ENCODE measurements around the gene TRNT1. TPM values are rescaled to one million over a fixed set of nuclear protein-coding genes. Genes with fewer than 3 reads are reported as not detected.

Gene TRNT1
- total RNA-seq, 1 donor from 2014 or later = 16.4 TPM

GRCh38 chr3:3160826-3161225 is 34.1 kb downstream of the TRNT1 start:
- intact Hi-C loops (cut with DNase I) = no loop called here
- no peaks in the 10 kb centered on the region for H3K9me3 ChIP-seq
- H3K27ac ChIP-seq = peak overlapping the region; percentile 42 to 46
- H3K4me3 ChIP-seq = no peak overlapping the region
- peaks cover 0 to 4% of the 10 kb centered on the region in 2 donors for H3K4me1 ChIP-seq
- H3K36me3 ChIP-seq = peaks cover 34 to 56% of the 10 kb centered on the region in 2 donors
- TF ChIP-seq CTCF (IDR thresholded peaks at IDR 0.05) = no peak
- no peak for DNase-seq (ENCODE audit: low spot score in 2 of 2)
- H3K27me3 ChIP-seq = no peaks in the 10 kb centered on the region

DNA sequence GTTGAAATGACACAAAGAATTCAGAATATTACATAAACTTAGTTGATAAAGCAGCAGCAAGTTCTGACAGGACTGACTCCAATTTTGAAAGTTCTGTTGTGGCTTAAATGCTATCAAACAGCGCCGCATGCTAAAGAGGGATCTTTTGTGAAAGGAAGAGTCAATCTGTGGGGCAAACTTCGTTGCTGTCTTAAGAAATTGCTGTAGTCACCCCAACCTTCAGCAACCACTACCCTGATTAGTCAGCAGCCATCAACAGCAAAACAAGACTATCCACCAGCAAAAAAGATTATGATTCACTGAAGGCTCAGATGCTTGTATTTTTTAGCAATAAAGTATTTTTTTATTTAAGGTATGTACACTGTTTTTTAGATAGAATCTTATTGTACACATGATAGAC is 38.5 kb downstream of the TRNT1 start:
- Histone ChIP-seq H3K27ac (no peak overlapping the region), H3K9me3 (no peaks in the 10 kb centered on the region), H3K27me3 (no peaks in the 10 kb centered on the region), H3K36me3 (peaks cover 47 to 77% of the 10 kb centered on the region in 2 donors), H3K4me1 (peaks cover 0 to 4% of the 10 kb centered on the region in 2 donors), H3K4me3 (no peak overlapping the region)
- DNase-seq (ENCODE audit: low spot score in 2 of 2) = no peak
- intact Hi-C loops (cut with DNase I) = no loop called here
- no peak for TF ChIP-seq CTCF (IDR thresholded peaks at IDR 0.05)

DNA sequence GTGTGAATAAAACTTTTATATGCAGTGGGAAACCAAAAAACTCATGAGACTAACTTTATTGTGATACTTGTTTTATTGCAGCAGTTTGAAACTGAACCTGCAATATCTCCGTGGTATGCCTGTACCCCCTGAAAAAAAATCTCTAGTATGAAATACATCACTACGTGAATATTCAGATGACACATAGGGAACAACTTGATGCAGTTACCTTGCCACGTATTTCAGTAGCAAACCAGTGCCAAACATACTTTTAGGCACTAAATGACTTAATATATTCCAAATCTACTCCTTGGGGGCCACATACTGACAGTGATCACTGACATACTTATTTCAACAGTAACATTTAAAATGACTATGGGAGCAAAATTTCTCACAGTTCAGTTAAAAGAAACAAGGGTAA is 38.9 kb downstream of the TRNT1 start:
- H3K4me1 ChIP-seq = no peaks in the 10 kb centered on the region
- no peak for DNase-seq (ENCODE audit: low spot score in 2 of 2)
- no peak for TF ChIP-seq CTCF (IDR thresholded peaks at IDR 0.05)
- peaks cover 50 to 81% of the 10 kb centered on the region in 2 donors for H3K36me3 ChIP-seq
- H3K27me3 ChIP-seq = no peaks in the 10 kb centered on the region
- no peak overlapping the region for H3K27ac ChIP-seq
- intact Hi-C loops (cut with DNase I) = no loop called here
- no peaks in the 10 kb centered on the region for H3K9me3 ChIP-seq
- H3K4me3 ChIP-seq = no peak overlapping the region

DNA sequence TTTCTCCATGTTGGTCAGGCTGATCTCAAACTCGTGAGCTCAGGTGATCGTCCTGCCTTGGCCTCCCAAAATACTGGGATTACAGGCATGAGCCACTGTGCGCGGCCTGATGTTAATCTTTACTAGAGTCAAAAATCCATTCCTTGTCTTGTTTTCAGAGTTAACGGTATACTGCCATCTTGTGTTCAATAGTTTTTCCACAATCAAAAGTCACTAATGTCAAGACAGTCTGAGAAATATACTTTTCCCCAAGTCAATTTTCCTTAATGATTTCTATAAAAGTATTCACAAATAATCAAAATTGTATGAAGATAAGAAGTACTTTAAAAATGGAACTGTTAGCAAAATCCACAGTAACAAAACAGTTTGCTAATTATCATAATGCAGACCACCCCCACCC is 44.3 kb downstream of the TRNT1 start:
- no peak for DNase-seq (ENCODE audit: low spot score in 2 of 2)
- Histone ChIP-seq H3K9me3 (no peaks in the 10 kb centered on the region), H3K4me3 (no peak overlapping the region), H3K4me1 (no peaks in the 10 kb centered on the region), H3K27me3 (no peaks in the 10 kb centered on the region), H3K27ac (no peak overlapping the region), H3K36me3 (peaks cover 56 to 87% of the 10 kb centered on the region in 2 donors)
- TF ChIP-seq CTCF (IDR thresholded peaks at IDR 0.05) = peak in 2 of 3 experiments; percentile 4 to 24
- intact Hi-C loops (cut with DNase I) = no loop called here

DNA sequence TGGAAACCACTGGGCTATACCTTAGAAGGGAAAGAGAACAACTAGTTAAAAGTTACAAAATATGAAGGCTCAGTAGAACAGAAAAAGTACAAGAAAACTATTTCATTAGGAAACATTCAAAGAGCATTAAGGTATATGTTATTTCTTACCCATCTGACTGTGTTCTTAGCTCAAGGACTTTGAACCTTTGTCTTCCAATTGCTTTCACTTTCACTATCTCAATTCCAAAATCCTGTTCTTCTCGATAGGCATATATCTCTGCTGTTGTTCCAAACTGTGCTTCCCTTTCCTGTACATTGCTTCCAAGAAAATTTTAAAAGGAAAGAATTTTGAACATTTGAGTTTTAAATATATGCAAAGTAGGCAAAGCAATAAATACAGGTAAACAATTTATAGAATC is 45.9 kb downstream of the TRNT1 start:
- H3K36me3 ChIP-seq = peaks cover 44 to 72% of the 10 kb centered on the region in 2 donors
- no peak for TF ChIP-seq CTCF (IDR thresholded peaks at IDR 0.05)
- no peaks in the 10 kb centered on the region for H3K27me3 ChIP-seq
- H3K4me3 ChIP-seq = peak overlapping the region; percentile 3 to 15
- H3K27ac ChIP-seq = peak overlapping the region; percentile 44 to 55
- H3K9me3 ChIP-seq = no peaks in the 10 kb centered on the region
- DNase-seq (ENCODE audit: low spot score in 2 of 2) = no peak
- H3K4me1 ChIP-seq = peaks cover 0 to 1% of the 10 kb centered on the region in 2 donors
- intact Hi-C loops (cut with DNase I) = no loop called here
